Central memory CD4-positive, alpha-beta T cell (primary cell): ENCODE measurements around the gene ORC6.

Source experiments
- DNase-seq: peaks from one replicate; pipeline ENCODE4 v3.0.0; 2022

The ORC6 gene

DNA sequence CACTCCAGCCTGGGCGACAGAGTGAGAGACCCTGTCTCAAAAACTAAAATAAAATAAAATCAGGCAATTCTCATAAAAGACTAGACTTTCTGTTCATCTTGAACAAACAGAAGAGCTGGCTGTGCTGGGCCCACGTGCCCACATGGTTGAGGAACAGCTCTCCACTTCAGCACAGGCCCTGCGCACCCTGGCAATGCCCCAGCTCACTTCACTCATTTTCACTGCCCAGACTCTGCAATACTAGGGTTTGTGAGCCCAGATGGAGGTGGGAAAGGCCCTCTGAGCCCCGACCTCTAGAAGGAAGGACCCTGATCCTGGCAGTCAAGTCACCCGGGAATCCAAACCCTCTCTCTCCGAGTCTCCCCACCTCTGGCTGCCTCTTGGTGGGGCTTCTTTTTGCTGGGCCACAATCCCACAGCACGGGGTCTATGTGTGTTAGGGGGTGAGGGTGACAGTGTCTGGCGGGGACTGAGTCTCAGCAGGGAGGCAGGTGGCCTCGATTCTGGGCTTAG, 43.9 kb downstream of the ORC6 start:
- DNase-seq, result no peak

- no peak for DNase-seq
These were observed 47.2 kb downstream of the ORC6 start for GRCh38 chr16:46736695-46737094.

DNA sequence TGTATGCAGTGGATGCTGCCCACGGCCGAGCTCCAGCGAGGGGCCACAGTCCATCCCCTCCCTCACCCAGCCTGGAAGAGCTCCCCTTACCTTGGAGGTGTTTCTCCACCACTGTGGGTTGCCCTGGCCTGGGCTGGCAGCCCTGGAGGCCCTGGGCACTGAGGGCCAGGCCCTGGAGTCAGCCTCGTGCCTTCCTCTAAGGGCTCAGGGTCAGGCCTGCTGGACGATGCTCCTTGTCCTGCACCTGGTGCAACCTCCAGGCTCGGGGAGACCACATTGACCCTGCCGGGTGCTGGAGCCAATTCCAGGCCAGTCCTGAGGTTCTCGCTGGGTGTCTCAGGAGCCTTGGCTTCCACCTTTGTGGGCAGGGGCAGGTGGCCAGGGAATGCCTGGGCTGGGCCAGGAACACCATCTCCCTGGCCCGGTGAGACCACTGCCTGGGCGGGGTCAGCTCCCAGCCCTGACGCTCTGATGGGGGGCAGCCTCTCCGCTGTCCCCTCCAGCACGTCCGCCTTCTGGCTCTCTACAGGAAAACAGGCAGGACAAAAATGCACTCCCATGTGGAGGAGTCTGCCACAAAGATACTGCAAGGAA, 48.3 kb downstream of the ORC6 start:
- no peak for DNase-seq

DNA sequence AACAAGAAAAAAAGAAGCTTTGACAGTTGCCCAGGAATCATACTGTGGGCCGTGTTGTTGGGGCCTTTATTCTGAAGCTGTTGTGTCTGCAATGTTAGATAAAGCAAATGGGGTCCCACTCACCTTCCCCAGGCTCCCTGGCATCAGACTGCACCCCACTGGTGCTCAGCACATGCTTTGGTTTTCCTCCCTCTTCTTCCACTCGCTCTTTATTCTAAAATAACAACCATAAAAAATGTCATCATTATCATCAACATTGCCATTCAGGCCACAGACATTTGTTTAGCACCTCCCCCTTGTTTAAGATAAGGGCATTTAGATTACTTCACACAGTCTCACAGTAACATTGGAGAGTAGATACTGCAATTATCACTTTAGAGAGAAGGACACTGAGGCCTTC, 50.5 kb downstream of the ORC6 start:
- no peak for DNase-seq

GRCh38 chr16:46743232-46743719, 53.8 kb downstream of the ORC6 start:
- no peak for DNase-seq

DNA sequence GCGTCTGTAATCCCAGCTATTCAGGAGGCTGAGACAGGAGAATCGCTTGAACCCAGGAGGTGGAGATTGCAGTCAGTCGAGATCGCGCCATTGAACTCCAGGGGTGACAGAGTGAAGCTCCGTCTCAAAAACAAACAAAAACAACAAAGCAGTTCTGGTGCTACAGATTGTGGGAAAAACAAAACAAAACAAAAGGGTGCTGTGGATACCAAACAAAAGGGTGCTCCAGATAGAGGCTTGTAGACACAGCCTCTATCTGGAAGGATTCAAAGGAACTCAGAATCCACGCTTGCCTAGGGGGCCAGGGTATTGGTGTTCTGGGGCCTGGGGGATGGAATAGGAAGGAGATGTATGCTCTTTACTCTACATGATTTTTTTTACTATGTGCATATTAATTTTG, 56.2 kb downstream of the ORC6 start:
- DNase-seq, result no peak

DNA sequence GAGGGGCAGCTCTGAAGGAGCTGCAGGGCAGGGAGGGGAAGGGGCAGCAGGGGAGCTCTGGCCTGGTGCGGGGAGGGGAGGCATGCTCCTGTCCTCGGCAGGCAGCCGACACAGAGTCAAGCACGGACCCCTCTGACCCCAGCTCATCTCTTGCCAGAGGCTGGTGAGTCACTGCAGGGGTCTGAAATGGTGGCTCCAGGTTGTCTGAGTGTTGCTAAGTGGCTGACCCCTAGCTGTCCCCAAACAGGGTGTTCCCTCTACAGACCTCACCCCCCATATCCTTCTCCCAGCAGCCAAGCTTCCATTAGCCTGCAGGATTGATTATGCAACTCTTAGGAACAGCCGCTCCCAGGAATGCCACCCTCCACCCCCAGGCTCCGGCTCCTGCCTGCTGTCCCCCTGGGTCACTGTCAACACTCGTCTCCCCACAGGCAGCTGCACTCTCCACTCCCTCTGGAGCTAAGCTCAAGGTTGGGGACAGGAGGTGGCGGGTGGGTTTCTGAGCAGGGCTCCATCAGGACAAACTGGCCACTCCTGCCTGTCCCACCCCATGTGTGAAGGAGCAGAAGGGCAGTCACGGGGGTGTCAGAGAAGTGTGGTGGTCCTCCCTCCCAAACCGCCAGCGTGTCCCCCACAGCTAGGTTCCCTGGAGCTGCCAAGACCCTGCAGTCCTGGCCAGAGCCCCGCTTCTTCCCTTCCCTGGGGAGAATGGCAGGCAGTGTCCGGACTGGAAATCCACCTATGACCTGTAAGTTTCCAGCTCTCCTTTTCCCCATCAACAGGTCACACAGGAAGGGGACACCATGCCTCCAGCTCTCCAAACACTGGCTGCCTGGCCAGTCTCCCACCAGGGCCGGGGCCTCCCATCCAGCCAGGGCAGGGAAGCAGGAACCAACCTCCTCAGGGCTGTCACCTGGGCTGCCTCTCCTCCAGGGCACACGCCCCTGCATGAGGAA, 57.6 kb downstream of the ORC6 start:
- DNase-seq, result no peak
